ENCODE data around the gene GSX1.

The GSX1 gene

DNA sequence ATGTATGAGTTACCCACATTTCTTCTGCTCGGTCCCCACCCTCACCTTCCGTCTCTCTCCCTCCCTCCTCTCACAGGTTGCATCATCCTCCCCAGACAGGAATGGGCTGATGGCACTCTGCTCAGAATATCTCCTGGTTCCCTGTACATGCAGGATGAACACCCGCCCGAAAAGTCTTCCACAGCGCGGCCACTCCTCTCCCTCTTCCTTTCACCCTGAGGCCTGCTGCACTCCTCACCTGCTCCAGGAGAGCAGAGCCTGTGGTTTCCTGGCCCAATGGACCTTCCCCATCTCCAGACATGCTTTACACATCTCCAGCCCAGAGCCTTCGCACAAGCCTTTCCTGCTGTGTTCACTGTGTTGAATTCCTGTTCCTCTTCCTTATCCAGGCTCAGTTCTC lies 40.9 kb downstream of the GSX1 start:
- H2AK5ac ChIP-seq (ENCODE audit: low read length, severe bottlenecking): no peak overlapping the region
- peaks cover 2% of the 10 kb centered on the region for H3K4me1 ChIP-seq (ENCODE audit: control insufficient read depth, insufficient read depth, low read depth, low read length)
- H3K27me3 ChIP-seq (ENCODE audit: control insufficient read depth in 1 of 2, insufficient read depth in 1 of 2, low read length in 2 of 2): peaks cover 34 to 71% of the 10 kb centered on the region in 2 experiments
- no peak overlapping the region for H3K27ac ChIP-seq (ENCODE audit: low read length, poor library complexity, severe bottlenecking)
- no peak overlapping the region for H2AFZ ChIP-seq (ENCODE audit: low read depth, low read length)
- 94% methylated on average over 6 of the region's 7 CpGs for WGBS
- H3K79me1 ChIP-seq (replicated peaks; ENCODE audit: low read length, poor library complexity, severe bottlenecking): no peaks in the 10 kb centered on the region
- DNase-seq: no peak
- no peak overlapping the region for H2BK15ac ChIP-seq (ENCODE audit: low read depth, poor library complexity, severe bottlenecking)
- H3K4me2 ChIP-seq (ENCODE audit: low read length, poor library complexity, severe bottlenecking): no peak overlapping the region
- H2BK5ac ChIP-seq (ENCODE audit: low read depth, low read length, poor library complexity, severe bottlenecking): no peak overlapping the region
- no peaks in the 10 kb centered on the region for H3K36me3 ChIP-seq (ENCODE audit: control insufficient read depth in 1 of 2, insufficient read depth in 2 of 2, low read depth in 1 of 2, low read length in 2 of 2)
- no peak overlapping the region for H3K4ac ChIP-seq (ENCODE audit: low read depth in 1 of 2, low read length in 2 of 2)
- H3K23ac ChIP-seq (ENCODE audit: low read length in 2 of 2): no peak overlapping the region
- no peak overlapping the region for H3K9ac ChIP-seq (ENCODE audit: low read length)
- no peak overlapping the region for H2BK12ac ChIP-seq (ENCODE audit: low read length in 2 of 2)
- no peak overlapping the region for H4K8ac ChIP-seq (ENCODE audit: low read length)
- H4K91ac ChIP-seq (ENCODE audit: low read length): no peak overlapping the region
- peak overlapping the region in 1 of 2 experiments; percentile 59 for H3K14ac ChIP-seq (ENCODE audit: low read length in 2 of 2)
- H3K9me3 ChIP-seq (ENCODE audit: control insufficient read depth, low read length): no peaks in the 10 kb centered on the region
- H2BK120ac ChIP-seq (ENCODE audit: low read depth, low read length): no peak overlapping the region
- no peak overlapping the region for H3K18ac ChIP-seq (ENCODE audit: low read depth in 1 of 2, low read length in 2 of 2)
- no peak overlapping the region for H3K4me3 ChIP-seq (ENCODE audit: insufficient read depth in 1 of 2, low read depth in 1 of 2, low read length in 2 of 2)

GRCh38 chr13:27834095-27834494 lies 41.8 kb downstream of the GSX1 start:
- no peak overlapping the region for H2BK5ac ChIP-seq (ENCODE audit: low read depth, low read length, poor library complexity, severe bottlenecking)
- 81% methylated on average over 4 of the region's 6 CpGs for WGBS
- no peak overlapping the region for H3K23ac ChIP-seq (ENCODE audit: low read length in 2 of 2)

DNA sequence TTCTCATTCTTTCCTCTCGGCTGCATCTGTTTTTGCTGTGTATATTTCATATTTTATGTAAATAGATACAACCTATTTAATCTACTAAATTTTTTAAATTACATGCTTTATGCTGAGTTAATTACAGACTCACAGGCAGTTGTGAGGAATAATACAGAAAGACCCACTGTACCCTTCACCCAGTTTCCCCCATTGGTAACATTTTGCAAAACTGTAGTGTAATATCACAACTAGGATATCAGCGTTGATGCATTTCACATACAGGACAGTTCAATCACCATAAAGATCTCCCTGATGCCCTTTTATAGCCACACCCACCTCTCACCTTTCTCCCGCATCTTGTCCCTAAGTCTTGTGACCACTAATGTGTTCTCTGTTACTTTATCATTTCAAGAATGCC lies 43.5 kb downstream of the GSX1 start:
- no peak overlapping the region for H2BK5ac ChIP-seq (ENCODE audit: low read depth, low read length, poor library complexity, severe bottlenecking)
- no peak overlapping the region for H4K91ac ChIP-seq (ENCODE audit: low read length)
- H3K14ac ChIP-seq (ENCODE audit: low read length in 2 of 2): no peak overlapping the region
- H4K8ac ChIP-seq (ENCODE audit: low read length): no peak overlapping the region
- no peaks in the 10 kb centered on the region for H3K36me3 ChIP-seq (ENCODE audit: control insufficient read depth in 1 of 2, insufficient read depth in 2 of 2, low read depth in 1 of 2, low read length in 2 of 2)
- no peaks in the 10 kb centered on the region for H3K4me1 ChIP-seq (ENCODE audit: control insufficient read depth, insufficient read depth, low read depth, low read length)
- no peak overlapping the region for H2AFZ ChIP-seq (ENCODE audit: low read depth, low read length)
- no peak overlapping the region for H2BK120ac ChIP-seq (ENCODE audit: low read depth, low read length)
- H3K4ac ChIP-seq (ENCODE audit: low read depth in 1 of 2, low read length in 2 of 2): no peak overlapping the region
- H3K27ac ChIP-seq (ENCODE audit: low read length, poor library complexity, severe bottlenecking): no peak overlapping the region
- H3K79me1 ChIP-seq (replicated peaks; ENCODE audit: low read length, poor library complexity, severe bottlenecking): no peaks in the 10 kb centered on the region
- H3K18ac ChIP-seq (ENCODE audit: low read depth in 1 of 2, low read length in 2 of 2): no peak overlapping the region
- no peaks in the 10 kb centered on the region for H3K9me3 ChIP-seq (ENCODE audit: control insufficient read depth, low read length)
- no peak overlapping the region for H3K23ac ChIP-seq (ENCODE audit: low read length in 2 of 2)
- no peak overlapping the region for H2BK15ac ChIP-seq (ENCODE audit: low read depth, poor library complexity, severe bottlenecking)
- WGBS: 56% methylated on average over 2 of the region's 3 CpGs
- no peak overlapping the region for H3K9ac ChIP-seq (ENCODE audit: low read length)
- H2AK5ac ChIP-seq (ENCODE audit: low read length, severe bottlenecking): no peak overlapping the region
- no peak overlapping the region for H2BK12ac ChIP-seq (ENCODE audit: low read length in 2 of 2)
- H3K27me3 ChIP-seq (ENCODE audit: control insufficient read depth in 1 of 2, insufficient read depth in 1 of 2, low read length in 2 of 2): peaks cover 20 to 57% of the 10 kb centered on the region in 2 experiments
- no peak overlapping the region for H3K4me2 ChIP-seq (ENCODE audit: low read length, poor library complexity, severe bottlenecking)
- no peak overlapping the region for H3K4me3 ChIP-seq (ENCODE audit: insufficient read depth in 1 of 2, low read depth in 1 of 2, low read length in 2 of 2)
- no peak for DNase-seq

More at GRCh38 chr13:27834095-27834494, 41.8 kb downstream of the GSX1 start:
- Histone ChIP-seq H4K8ac (ENCODE audit: low read length) (no peak overlapping the region), H2AFZ (ENCODE audit: low read depth, low read length) (no peak overlapping the region), H3K4me1 (ENCODE audit: control insufficient read depth, insufficient read depth, low read depth, low read length) (peaks cover 2% of the 10 kb centered on the region), H3K4ac (ENCODE audit: low read depth in 1 of 2, low read length in 2 of 2) (no peak overlapping the region), H2BK12ac (ENCODE audit: low read length in 2 of 2) (no peak overlapping the region), H3K27me3 (ENCODE audit: control insufficient read depth in 1 of 2, insufficient read depth in 1 of 2, low read length in 2 of 2) (peaks cover 29 to 65% of the 10 kb centered on the region in 2 experiments), H4K91ac (ENCODE audit: low read length) (no peak overlapping the region), H2BK15ac (ENCODE audit: low read depth, poor library complexity, severe bottlenecking) (no peak overlapping the region), H3K18ac (ENCODE audit: low read depth in 1 of 2, low read length in 2 of 2) (no peak overlapping the region), H3K4me3 (ENCODE audit: insufficient read depth in 1 of 2, low read depth in 1 of 2, low read length in 2 of 2) (no peak overlapping the region), H3K79me1 (replicated peaks; ENCODE audit: low read length, poor library complexity, severe bottlenecking) (no peaks in the 10 kb centered on the region), H3K27ac (ENCODE audit: low read length, poor library complexity, severe bottlenecking) (no peak overlapping the region), H2BK120ac (ENCODE audit: low read depth, low read length) (no peak overlapping the region), H3K14ac (ENCODE audit: low read length in 2 of 2) (no peak overlapping the region), H3K36me3 (ENCODE audit: control insufficient read depth in 1 of 2, insufficient read depth in 2 of 2, low read depth in 1 of 2, low read length in 2 of 2) (no peaks in the 10 kb centered on the region), H3K9me3 (ENCODE audit: control insufficient read depth, low read length) (no peaks in the 10 kb centered on the region), H3K9ac (ENCODE audit: low read length) (no peak overlapping the region), H3K4me2 (ENCODE audit: low read length, poor library complexity, severe bottlenecking) (no peak overlapping the region), H2AK5ac (ENCODE audit: low read length, severe bottlenecking) (no peak overlapping the region)
- no peak for DNase-seq

DNA sequence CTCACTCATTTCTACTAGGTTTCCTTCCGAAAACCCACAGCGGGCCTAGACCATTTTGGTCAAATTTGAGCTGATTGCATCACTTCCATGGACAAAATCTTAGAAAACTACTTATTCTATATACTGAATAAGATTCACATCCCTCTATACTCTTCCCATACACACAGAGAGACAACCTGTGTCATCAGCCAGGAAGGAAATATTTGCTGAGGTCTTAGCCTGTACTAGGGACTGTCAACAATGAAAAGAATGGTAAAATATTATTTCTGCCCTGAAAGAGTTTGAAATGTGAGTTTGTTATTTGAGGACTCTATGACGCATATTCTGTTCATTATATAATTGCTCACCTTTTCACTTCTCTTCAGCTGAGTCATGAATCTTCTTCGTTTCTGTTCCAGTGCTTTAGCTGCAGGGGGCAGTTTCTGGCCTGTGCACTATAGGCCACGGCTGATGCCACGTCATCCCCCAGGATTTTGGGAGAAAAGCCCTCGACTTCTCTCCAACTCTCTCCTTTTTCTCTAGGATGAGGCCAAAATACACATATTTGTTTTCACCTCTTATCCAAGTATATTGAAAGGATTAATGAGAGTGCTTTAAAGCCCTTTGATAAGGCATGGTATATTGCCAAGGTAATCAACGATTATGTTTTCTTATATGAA lies 47.7 kb downstream of the GSX1 start:
- Histone ChIP-seq H2BK120ac (ENCODE audit: low read depth, low read length) (no peak overlapping the region), H3K79me1 (replicated peaks; ENCODE audit: low read length, poor library complexity, severe bottlenecking) (no peaks in the 10 kb centered on the region), H3K18ac (ENCODE audit: low read depth in 1 of 2, low read length in 2 of 2) (no peak overlapping the region), H3K4me2 (ENCODE audit: low read length, poor library complexity, severe bottlenecking) (no peak overlapping the region), H4K91ac (ENCODE audit: low read length) (no peak overlapping the region), H4K8ac (ENCODE audit: low read length) (no peak overlapping the region), H3K9ac (ENCODE audit: low read length) (no peak overlapping the region), H2AK5ac (ENCODE audit: low read length, severe bottlenecking) (no peak overlapping the region), H2BK12ac (ENCODE audit: low read length in 2 of 2) (no peak overlapping the region), H2AFZ (ENCODE audit: low read depth, low read length) (no peak overlapping the region), H3K14ac (ENCODE audit: low read length in 2 of 2) (no peak overlapping the region), H3K4ac (ENCODE audit: low read depth in 1 of 2, low read length in 2 of 2) (no peak overlapping the region), H2BK15ac (ENCODE audit: low read depth, poor library complexity, severe bottlenecking) (no peak overlapping the region), H3K36me3 (ENCODE audit: control insufficient read depth in 1 of 2, insufficient read depth in 2 of 2, low read depth in 1 of 2, low read length in 2 of 2) (no peaks in the 10 kb centered on the region), H3K27ac (ENCODE audit: low read length, poor library complexity, severe bottlenecking) (no peak overlapping the region), H3K23ac (ENCODE audit: low read length in 2 of 2) (no peak overlapping the region), H3K4me3 (ENCODE audit: insufficient read depth in 1 of 2, low read depth in 1 of 2, low read length in 2 of 2) (no peak overlapping the region), H3K27me3 (ENCODE audit: control insufficient read depth in 1 of 2, insufficient read depth in 1 of 2, low read length in 2 of 2) (peaks cover 0 to 28% of the 10 kb centered on the region in 2 experiments), H3K4me1 (ENCODE audit: control insufficient read depth, insufficient read depth, low read depth, low read length) (no peaks in the 10 kb centered on the region), H3K9me3 (ENCODE audit: control insufficient read depth, low read length) (peaks cover 7% of the 10 kb centered on the region), H2BK5ac (ENCODE audit: low read depth, low read length, poor library complexity, severe bottlenecking) (no peak overlapping the region)
- WGBS: 85% methylated on average over 7 of the region's 8 CpGs
- DNase-seq: no peak

Measured in mesenchymal stem cell (in vitro differentiated cells and primary cell).